ENCODE data around the gene FAM20A. TPM values are rescaled to one million over a fixed set of nuclear protein-coding genes. Genes with fewer than 3 reads are reported as not detected.

FAM20A gene
- total RNA-seq, 1 experiment from 2014 or later, result 1.3 TPM

DNA sequence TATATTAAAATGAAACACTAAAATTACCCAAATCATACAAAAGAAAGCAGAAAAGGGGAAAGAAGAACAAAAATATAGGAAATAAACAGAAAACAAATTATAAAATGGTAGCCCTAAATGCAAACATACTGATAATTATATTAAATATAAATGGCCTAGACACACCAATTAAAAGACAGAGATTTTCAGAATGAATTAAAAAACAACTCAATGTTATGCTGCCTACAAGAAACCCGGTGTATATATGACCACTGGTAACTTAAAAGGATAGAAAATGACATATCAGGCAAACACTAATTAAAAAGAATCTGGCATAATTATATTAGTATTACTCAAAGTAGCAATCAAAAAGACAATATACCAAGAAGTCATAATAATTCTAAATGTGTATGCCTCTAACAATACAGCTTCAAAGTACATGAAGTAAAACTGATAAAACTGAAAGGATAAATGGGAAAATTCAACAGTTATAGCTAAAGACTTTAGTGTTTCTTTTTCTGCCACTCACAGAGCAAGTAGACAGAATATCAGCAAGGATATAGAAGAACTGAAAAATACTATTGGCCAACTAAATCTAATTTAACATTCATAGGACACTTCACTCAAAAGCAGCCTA lies 7.5 kb upstream of the FAM20A start:
- TF ChIP-seq, protein P1, sequence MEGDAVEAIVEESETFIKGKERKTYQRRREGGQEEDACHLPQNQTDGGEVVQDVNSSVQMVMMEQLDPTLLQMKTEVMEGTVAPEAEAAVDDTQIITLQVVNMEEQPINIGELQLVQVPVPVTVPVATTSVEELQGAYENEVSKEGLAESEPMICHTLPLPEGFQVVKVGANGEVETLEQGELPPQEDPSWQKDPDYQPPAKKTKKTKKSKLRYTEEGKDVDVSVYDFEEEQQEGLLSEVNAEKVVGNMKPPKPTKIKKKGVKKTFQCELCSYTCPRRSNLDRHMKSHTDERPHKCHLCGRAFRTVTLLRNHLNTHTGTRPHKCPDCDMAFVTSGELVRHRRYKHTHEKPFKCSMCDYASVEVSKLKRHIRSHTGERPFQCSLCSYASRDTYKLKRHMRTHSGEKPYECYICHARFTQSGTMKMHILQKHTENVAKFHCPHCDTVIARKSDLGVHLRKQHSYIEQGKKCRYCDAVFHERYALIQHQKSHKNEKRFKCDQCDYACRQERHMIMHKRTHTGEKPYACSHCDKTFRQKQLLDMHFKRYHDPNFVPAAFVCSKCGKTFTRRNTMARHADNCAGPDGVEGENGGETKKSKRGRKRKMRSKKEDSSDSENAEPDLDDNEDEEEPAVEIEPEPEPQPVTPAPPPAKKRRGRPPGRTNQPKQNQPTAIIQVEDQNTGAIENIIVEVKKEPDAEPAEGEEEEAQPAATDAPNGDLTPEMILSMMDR (IDR thresholded peaks at IDR 0.05; ENCODE audit: unreplicated experiment), result no peak
- intact Hi-C loops (cut with micrococcal nuclease; ENCODE audit: unreplicated experiment), result no loop called here
- Mint-ChIP-seq H3K27me3 (ENCODE audit: unreplicated experiment) (peaks cover 20% of the 10 kb centered on the region), H3K9me3 (ENCODE audit: low read depth, unreplicated experiment) (peaks cover 8% of the 10 kb centered on the region), H3K4me1 (ENCODE audit: low read depth, unreplicated experiment) (no peaks in the 10 kb centered on the region), H3K36me3 (ENCODE audit: insufficient read depth, unreplicated experiment) (no peaks in the 10 kb centered on the region), H3K27ac (ENCODE audit: unreplicated experiment) (no peak overlapping the region), H3K4me3 (ENCODE audit: low read depth, unreplicated experiment) (no peak overlapping the region)
- DNase-seq, result no peak
- CTCF ChIA-PET, result no interaction called here
- no TSS peak for BruUV-seq (replicated peaks)

DNA sequence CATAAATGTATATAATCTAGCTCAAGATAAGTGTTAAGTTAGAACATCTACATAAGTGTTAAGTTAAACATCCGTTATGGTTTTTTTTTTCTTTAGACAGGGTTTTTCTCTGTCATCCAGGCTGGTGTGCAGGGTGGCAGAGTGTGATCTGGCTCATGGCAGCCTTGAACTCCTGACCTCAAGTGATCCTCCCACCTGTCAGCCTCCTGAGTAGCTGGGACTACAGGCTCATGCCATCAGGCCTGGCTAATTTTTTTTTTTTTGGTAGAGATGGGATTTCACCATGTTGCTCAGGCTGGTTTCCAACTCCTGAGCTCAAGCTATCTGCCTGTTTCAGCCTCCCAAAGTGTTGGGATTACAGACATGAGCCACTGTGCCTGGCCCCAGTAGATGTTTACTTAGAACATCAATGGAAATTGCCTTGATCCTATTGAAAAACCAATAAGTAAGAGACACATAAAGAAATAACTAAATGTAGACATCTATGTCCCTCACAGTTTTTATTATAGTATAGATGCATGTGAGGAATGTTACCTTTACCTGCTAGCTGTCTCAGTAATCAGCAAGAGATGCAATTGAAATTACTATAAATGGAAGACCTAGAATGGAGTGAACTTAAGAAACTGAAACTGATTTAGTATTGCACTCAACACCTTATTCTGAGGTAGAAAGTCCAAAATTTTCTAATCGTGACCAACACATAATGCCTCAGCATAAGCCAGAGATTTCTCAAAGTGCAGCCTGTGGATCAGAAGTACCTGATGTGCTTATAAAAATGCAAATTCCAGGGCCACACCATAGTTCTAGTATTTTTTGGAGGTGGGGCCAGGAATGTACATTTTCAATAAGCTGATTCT lies 5.5 kb upstream of the FAM20A start:
- BruUV-seq (replicated peaks), result no TSS peak
- peaks cover 39% of the 10 kb centered on the region for H3K27me3 Mint-ChIP-seq (ENCODE audit: unreplicated experiment)
- H3K36me3 Mint-ChIP-seq (ENCODE audit: insufficient read depth, unreplicated experiment), result no peaks in the 10 kb centered on the region
- H3K4me3 Mint-ChIP-seq (ENCODE audit: low read depth, unreplicated experiment), result no peak overlapping the region
- CTCF ChIA-PET, result interaction anchor here (0.6 kb wide), 1 partner anchor 44 kb away, joined by 4 read pairs; no protein-coding TSS in a partner anchor
- H3K4me1 Mint-ChIP-seq (ENCODE audit: low read depth, unreplicated experiment), result no peaks in the 10 kb centered on the region
- H3K9me3 Mint-ChIP-seq (ENCODE audit: low read depth, unreplicated experiment), result peaks cover 8% of the 10 kb centered on the region
- no peak for DNase-seq
- TF ChIP-seq, protein P1 (IDR thresholded peaks at IDR 0.05; ENCODE audit: unreplicated experiment), result no peak
- no peak overlapping the region for H3K27ac Mint-ChIP-seq (ENCODE audit: unreplicated experiment)
- intact Hi-C loops (cut with micrococcal nuclease; ENCODE audit: unreplicated experiment), result no loop called here

DNA sequence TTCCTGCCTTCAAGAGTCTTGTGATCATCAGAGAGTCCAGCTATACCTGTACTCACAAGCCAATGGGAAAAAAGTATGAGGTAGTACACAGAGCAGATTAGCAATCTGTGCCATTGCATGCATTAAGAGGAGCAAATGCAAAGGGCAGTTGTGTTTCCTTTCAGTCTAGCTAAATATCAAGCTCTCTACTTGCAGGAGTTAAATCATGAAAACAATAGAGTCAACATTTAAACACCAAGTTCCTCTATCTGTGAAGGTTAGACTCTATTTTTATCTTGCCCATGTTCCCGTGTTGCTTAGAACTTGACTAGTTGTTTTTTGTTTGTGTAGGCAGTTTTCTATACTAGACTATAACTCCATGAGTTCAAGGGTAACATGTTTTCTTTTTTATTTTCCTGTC lies 4.7 kb upstream of the FAM20A start:
- CTCF ChIA-PET, result interaction anchor here (0.5 kb wide), 1 partner anchor 566 kb away, joined by 3 read pairs; no protein-coding TSS in a partner anchor
- Mint-ChIP-seq H3K4me1 (ENCODE audit: low read depth, unreplicated experiment) (no peaks in the 10 kb centered on the region), H3K36me3 (ENCODE audit: insufficient read depth, unreplicated experiment) (no peaks in the 10 kb centered on the region), H3K9me3 (ENCODE audit: low read depth, unreplicated experiment) (peaks cover 8% of the 10 kb centered on the region), H3K27ac (ENCODE audit: unreplicated experiment) (no peak overlapping the region), H3K4me3 (ENCODE audit: low read depth, unreplicated experiment) (no peak overlapping the region), H3K27me3 (ENCODE audit: unreplicated experiment) (peaks cover 47% of the 10 kb centered on the region)
- TF ChIP-seq, protein P1 (IDR thresholded peaks at IDR 0.05; ENCODE audit: unreplicated experiment), result no peak
- BruUV-seq (replicated peaks), result no TSS peak
- no peak for DNase-seq
- intact Hi-C loops (cut with micrococcal nuclease; ENCODE audit: unreplicated experiment), result no loop called here

DNA sequence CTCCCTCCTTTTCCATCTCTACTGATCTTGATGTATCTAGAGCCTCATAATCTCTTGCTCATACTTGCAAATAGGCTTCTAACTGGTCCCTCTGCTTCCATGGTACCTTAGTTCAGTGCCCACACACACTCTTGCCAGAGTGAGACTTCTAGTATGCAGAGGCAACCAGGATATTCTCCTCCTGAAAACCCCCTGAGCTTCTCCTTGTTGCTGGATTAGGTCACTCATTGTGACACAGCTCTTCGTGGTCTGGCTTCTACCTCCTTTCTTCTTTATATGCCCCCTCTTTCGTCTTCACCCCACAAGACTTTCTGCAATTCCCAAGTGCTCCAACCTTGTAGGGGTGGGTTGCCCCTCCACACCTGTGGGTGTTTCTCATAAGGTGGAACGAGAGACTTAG lies 2.5 kb upstream of the FAM20A start:
- H3K27me3 Mint-ChIP-seq (ENCODE audit: unreplicated experiment), result peaks cover 59% of the 10 kb centered on the region
- DNase-seq, result no peak
- no peak overlapping the region for H3K27ac Mint-ChIP-seq (ENCODE audit: unreplicated experiment)
- H3K36me3 Mint-ChIP-seq (ENCODE audit: insufficient read depth, unreplicated experiment), result peaks cover 11% of the 10 kb centered on the region
- H3K9me3 Mint-ChIP-seq (ENCODE audit: low read depth, unreplicated experiment), result peaks cover 6% of the 10 kb centered on the region
- TF ChIP-seq, protein P1 (IDR thresholded peaks at IDR 0.05; ENCODE audit: unreplicated experiment), result no peak
- H3K4me1 Mint-ChIP-seq (ENCODE audit: low read depth, unreplicated experiment), result peaks cover 7% of the 10 kb centered on the region
- intact Hi-C loops (cut with micrococcal nuclease; ENCODE audit: unreplicated experiment), result no loop called here
- H3K4me3 Mint-ChIP-seq (ENCODE audit: low read depth, unreplicated experiment), result no peak overlapping the region
- CTCF ChIA-PET, result no interaction called here
- no TSS peak for BruUV-seq (replicated peaks)
